Limb (tissue), 2 donors: Measurements from ENCODE around the gene LRIT2.
"Not testable (repeated sequence)": the region's sequence is repeated elsewhere in the genome, so short reads cannot be mapped to it uniquely, and the experiment has no call there.

Experiments
- DNase-seq, 2 donors: peaks; one replicate each; pipeline ENCODE4 v3.0.0-alpha.2; 2016; ENCODE audit errors: extremely low spot score in 2 of 2

Gene LRIT2

DNA sequence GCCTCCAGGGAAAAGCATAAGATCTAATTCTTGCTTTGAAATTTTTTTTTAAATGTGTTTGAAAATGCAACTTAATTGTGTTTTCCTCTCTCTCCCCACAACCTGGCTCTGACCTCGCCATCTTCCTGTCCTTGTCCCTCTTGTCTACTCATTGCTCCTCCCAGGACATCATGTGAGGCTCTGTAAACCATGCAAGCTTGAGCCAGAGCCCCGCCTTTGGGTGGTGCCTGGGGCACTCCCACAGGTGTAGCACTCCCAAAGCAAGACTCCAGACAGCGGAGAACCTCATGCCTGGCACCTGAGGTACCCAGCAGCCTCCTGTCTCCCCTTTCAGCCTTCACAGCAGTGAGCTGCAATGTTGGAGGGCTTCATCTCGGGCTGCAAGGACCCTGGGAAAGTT is 40.8 kb downstream of the LRIT2 start:
- DNase-seq, result no peak

DNA sequence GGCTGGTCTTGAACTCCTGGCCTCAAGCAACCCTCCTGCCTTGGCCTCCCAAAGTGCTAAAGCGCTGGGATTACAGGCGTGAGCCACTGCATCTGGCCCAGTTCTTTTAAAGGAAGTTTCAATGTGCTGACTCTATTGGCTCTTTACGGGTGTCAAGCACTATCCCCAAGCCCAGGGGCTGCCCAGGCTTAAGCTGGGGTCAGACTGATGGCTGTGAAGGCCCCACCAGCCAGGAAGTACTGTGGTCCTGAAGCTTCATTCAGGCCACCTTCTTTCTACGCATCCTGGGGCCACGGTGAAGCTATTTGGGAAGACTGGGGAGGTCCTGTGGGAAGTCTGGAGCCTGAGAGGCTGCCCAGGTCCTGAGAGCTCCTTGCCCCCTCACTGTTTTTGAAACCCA is 43.7 kb downstream of the LRIT2 start:
- DNase-seq, result no peak

DNA sequence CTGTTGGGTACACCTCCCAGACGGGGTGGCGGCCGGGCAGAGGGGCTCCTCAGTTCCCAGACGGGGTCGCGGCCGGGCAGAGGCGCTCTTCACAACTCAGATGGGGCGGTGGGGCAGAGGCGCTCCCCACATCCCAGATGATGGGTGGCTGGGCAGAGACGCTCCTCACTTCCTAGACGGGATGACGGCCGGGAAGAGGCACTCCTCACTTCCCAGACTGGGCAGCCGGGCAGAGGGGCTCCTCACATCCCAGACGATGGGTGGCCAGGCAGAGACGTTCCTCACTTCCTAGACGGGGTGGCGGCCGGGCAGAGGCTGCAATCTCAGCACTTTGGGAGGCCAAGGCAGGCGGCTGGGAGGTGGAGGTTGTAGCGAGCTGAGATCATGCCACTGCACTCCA is 45.0 kb downstream of the LRIT2 start:
- not testable (repeated sequence) for DNase-seq

DNA sequence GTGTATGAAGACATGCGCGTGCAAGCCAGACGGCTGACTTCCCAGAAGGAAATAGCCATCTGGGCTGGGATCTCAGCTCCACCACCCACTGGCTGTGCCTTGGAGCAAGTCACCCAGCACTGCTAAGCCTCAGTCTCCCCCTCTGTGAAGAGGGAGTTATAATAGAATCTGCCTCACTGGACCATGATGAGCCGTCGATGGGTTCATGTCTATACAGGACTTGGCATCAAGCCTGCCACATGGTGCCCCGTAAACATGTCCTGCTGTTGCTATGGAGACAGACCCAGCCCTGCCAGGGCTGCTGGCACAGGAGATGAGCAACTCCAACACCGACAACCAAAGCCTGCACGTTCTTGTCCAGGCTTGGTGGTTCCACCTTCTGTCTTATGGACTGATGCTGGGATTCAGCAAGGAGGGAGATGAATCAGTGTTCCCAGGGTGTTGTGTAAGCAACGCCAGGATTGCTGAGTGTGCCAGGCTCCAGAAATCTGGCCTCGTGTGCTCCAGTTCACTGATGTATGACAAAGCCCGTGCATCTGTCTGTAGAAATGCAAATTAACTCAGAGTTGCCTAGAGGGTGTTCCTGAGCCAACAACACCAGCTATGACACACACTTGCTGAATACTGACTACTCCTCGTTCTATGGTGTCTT is 46.2 kb downstream of the LRIT2 start:
- no peak for DNase-seq

DNA sequence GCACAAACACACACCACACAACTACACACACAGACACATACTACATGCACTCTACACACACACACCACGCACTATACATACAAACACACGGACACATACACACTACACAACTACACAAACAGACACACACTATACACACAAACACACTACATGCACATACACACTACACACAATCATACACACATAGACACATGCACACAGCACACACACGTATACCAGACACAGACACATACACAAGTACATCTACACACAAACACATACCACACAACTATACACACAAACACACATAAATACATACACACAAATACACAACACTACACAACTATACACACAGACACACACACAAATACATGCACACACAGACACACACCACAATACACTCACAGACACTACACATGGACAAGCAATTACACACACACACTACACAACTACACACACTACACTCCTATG is 47.2 kb downstream of the LRIT2 start:
- DNase-seq, result no peak

DNA sequence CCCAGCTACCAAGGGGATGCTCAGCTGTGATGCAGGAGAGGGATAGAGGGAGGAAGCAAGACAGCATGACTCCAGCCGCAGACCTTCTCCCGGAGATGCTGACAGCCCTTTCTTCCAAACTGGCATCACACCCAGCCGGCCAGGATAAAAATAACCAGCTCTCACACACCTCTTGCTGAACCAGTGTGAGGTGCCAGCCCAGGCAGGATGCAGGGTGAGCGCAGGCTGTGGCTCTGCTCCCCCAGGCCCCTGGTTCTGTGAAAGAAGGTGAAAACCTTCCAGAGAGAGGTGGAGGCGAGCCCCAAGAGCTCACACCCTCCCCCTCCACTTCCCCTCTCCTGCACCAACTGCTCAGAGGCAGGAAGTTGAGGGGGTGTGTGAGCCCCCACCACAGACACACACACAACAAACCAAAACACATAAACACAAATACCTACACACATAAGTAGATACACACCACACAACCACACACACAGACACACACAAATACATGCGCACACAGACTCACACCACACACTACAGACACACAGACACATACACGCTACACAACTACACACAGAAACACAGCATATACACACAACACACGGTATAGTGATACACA is 47.7 kb downstream of the LRIT2 start:
- DNase-seq, result no peak

DNA sequence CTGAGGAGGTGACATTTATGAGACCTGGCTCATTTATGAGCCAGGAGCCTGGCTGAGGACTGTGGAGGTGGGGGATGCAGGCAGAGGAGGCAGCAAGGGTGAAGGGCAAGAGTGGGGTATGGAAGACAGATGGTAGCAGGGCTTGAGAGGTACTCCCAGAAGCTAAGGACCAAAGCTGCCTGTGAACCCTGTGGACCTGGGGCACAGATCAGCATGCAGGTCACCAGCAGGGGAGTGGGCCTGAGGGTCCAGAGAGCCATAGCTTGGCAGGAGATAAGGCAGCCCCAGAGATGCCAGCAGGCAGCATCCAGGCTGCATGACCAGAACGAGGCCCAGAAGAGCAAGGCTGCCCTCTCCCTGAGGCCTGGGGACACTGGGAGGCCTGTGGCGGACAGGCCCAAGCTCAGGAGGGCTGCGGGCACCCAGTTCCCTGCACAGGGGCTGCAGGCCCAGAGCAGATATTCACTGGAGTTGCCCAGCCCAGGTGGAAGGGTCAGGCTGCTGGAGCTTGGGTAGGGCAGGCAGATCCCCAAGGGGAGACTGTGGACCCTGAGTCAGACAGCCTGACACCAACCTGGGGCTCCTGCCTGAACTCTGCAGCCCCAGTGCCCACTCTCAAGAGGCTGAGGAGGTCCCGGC is 48.4 kb downstream of the LRIT2 start:
- no peak for DNase-seq

DNA sequence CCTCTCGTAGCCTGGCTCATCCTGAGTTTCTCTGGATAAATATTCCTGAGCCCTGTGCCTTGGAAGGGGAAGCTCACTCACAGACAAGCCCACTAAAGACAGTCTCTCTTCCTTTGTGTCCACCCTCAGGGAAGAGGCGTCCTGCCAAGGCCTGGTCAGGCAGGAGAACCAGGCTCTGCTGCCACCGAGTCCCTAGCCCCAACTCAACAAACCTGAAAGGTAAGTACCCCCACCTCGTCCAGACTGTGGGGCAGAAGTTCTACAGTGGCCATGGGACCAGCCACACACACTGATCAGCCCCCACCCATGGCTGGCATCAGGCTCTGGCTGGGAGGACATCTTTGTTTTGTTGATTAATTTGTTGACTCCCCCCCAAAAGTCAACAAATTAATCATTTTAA is 49.0 kb downstream of the LRIT2 start:
- no peak for DNase-seq

DNA sequence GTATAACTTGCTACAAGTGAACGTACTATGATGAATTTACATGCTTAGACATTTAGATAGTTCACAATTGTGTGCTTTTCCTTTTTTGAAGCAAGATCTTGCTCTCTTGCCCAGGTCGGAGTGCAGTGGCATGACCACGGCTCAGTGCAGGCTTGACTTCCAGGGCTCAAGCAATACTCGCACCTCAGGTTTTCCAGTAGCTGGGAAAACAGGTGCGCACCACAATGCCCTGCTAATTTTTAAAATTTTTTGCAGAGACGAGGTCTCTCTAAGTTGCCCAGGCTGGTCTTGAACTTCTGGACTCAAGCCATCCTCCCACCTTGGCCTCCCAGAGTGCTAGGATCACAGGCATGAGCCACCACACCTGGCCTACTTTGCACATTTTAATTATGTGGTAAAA is 49.9 kb downstream of the LRIT2 start:
- no peak for DNase-seq

DNA sequence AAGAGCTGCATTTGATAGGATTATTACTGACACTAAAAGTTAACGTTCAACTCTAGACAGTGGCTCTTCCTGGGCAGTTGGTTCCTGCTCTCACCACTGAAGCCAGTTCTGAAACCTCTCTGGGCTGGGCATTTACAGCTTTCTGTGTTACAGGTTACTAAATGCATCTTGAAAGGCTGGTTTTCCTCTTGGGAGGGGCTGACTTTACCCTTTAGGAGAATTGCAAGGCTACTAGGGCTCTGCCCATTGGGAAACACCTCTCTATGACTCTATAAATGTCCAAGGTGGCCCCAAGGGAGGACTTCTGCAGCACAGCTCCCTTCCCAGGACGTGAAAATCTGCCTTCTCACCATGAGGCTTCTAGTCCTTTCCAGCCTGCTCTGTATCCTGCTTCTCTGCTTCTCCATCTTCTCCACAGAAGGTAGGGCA is 51.8 kb downstream of the LRIT2 start, which contains the start of gene GPR15LG:
GPR15LG (plus strand) TSS at position 301 of the 429 bp plus-strand sequence; CDS start at position 352, 51 bp downstream.
- no peak for DNase-seq

DNA sequence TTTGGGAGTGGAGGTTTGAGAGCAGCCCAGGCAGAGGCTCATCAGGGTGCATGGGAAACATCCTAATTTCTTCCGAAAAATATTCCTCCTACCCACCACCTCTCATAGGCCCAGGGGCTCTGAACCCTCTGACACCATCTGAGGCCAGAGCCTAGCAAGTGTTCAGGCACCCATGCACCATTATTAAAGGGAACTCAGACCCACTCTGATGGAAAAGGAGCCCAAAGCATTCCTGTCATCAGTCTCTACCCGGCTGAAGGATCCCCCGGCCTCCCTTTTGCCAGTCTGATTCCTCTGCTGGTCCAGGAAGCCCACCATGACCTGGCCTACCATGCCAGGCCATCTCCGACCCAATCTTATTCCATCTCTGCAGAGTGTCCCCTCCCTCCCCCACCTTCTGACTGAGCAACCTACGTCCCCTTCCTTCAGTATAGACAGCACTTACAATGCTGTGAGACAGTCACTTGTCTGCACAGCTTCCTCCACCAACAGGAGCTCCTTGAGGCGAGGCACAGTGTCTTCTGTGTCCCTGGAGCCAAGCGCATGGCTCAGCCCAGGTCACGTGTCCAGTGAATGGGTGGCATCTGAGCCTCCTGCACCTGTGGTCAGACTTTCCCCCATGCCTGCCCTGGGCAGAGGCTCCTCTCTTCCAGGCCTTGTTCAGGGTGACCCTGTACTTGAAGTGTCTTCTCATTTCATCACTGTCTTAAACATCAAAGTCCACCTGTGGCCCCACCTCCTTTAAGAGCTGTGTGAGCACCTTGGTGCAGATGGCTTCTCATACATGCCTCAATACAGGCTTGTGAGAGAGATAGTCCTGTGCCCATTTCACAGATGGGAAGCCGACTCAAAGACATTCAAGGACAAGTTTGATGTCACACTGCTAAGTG is 52.6 kb downstream of the LRIT2 start:
- no peak for DNase-seq

DNA sequence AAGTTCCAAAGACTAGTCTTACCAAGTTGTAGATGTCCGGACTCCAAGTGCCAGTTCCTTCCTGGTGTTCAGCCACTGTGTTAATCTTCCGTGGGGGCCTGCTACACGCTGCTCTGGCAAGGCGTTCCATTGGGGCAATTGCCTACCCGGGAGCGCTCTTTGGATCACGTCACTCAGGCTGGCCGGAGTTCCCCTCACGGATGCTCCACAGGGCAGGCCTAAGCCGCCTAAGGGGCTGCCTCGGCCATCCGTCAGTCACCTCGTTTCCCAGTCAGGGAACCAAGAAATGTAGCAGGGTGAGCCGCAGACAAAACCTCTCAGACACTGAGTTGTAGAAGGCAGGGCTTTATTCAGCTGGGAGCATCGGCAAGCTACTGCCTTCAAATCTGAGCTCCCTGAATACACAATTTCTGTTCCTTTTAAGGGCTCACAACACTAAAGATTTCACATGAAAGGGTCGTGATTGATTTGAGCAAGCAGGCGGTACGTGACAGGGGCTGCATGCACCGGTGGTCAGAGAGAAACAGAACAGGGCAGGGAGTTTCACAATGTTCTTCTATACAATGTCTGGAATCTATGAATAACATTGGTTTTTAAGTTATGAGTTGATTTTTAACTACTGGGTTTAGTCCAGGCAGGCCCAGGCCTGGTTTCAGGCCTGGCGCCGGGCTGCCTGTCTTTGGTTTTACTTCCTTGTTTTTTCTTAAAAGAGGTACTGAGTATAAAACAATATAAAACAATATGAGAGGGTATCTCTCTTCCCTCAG is 53.5 kb downstream of the LRIT2 start:
- not testable (repeated sequence) for DNase-seq

DNA sequence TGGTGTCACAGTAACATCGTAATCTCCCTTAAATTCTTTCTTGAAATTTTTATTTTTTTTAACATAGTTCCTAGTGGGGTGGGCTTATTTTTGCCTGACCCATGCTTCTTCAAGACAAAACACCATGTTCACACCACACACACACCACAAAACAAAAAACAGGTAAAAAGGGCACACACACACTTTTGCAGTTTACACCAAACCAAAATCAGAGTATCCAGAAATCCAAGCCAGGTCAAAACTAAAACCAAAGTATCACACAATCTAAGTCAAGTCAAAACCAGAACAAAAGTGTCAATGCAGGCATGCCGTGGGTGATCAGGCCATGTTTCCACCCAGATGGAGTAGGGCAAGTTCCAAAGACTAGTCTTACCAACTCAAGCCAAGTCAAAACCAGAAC is 54.1 kb downstream of the LRIT2 start:
- not testable (repeated sequence) for DNase-seq
